ENCODE results near the gene MROH9. TPM values are rescaled to one million over a fixed set of nuclear protein-coding genes. Genes with fewer than 3 reads are reported as not detected.

MROH9 gene
- total and polyA plus RNA-seq, 10 donors, result not detected

DNA sequence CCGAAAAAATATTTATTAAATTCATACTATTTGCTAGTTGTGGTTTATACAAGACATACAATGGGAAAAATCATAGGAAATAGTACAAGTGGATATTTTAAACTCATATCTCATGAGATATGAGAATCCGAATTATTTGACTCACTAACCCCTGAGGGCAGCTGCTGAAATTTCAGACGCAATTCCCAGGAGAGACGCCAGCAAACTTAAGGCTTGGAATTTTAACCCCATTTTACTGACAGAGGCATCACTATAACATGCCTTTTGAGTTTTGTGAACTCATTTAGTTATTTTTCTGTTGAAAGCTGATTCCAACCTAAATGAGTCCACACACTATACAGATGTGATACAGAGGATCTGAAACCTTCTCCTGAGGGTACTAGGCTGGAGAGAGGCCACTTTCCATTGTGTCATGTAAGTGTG lies 5.9 kb upstream of the MROH9 start:
- TF ChIP-seq POLR2AphosphoS5 (IDR thresholded peaks at IDR 0.05) (no peak), POLR2A (IDR thresholded peaks at IDR 0.05) (no peak)
- TF ChIP-seq, protein P1, sequence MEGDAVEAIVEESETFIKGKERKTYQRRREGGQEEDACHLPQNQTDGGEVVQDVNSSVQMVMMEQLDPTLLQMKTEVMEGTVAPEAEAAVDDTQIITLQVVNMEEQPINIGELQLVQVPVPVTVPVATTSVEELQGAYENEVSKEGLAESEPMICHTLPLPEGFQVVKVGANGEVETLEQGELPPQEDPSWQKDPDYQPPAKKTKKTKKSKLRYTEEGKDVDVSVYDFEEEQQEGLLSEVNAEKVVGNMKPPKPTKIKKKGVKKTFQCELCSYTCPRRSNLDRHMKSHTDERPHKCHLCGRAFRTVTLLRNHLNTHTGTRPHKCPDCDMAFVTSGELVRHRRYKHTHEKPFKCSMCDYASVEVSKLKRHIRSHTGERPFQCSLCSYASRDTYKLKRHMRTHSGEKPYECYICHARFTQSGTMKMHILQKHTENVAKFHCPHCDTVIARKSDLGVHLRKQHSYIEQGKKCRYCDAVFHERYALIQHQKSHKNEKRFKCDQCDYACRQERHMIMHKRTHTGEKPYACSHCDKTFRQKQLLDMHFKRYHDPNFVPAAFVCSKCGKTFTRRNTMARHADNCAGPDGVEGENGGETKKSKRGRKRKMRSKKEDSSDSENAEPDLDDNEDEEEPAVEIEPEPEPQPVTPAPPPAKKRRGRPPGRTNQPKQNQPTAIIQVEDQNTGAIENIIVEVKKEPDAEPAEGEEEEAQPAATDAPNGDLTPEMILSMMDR (IDR thresholded peaks at IDR 0.05 in 8 of 11, conservative IDR thresholded peaks at IDR 0.05 in 3 of 11), result no peak
- Histone ChIP-seq H3K27ac (no peak overlapping the region), H3K4me3 (no peak overlapping the region), H3K27me3 (replicated peaks in 1 of 7) (no peaks in the 10 kb centered on the region), H3K4me1 (no peaks in the 10 kb centered on the region), H3K36me3 (no peaks in the 10 kb centered on the region), H3K9me3 (no peaks in the 10 kb centered on the region)
- 56 to 76% (median 67%) methylated on average over 4 of the region's 4 CpGs for WGBS, 5 donors
- no peak for DNase-seq
- intact Hi-C loops (cut with DNase I; ENCODE audit: low total_unique reads), result loop anchor here (10.0 kb wide), 1 partner anchor 1005 kb away; no protein-coding TSS in a partner anchor

DNA sequence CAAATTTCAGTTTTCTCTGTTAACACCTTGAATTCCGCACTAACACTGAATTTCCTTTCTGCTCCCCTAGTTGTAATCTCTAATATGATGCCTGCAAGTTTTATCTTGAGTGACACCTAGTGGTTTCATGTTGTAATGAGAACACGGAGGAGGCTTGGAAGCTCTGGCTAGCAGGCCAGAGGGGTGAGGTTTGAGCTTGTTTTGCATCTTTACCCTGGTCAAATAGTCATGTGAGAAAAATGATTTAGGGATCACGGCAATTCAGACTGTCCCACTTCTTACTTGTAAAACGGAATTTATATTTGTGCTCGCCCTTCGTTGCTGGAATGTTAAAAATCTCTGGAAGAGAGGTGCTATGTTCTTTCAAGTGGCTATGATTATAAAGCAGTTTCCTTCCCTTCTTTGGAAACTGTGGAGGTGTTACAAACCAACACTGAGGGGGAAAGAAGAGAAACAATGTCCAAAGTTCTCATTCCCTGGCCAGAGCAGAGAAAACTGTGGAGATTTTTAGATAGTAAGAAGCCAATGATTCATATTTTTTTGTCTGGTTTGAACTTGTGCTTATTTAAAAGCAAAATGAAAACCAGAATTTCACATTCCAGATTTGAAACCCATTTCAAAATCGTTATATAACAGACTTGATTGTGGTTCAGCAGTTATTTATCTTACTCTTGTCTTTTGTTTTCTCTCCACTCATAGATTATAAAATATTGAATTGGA lies 5.3 kb upstream of the MROH9 start:
- Histone ChIP-seq H3K4me3 (no peak overlapping the region), H3K9me3 (no peaks in the 10 kb centered on the region), H3K4me1 (no peaks in the 10 kb centered on the region), H3K36me3 (no peaks in the 10 kb centered on the region), H3K27ac (no peak overlapping the region), H3K27me3 (replicated peaks in 1 of 7) (no peaks in the 10 kb centered on the region)
- intact Hi-C loops (cut with DNase I; ENCODE audit: low total_unique reads), result loop anchor here (10.0 kb wide), 1 partner anchor 1005 kb away; no protein-coding TSS in a partner anchor
- no peak for DNase-seq
- WGBS, 5 donors, result 20 to 27% (median 21%) methylated on average over 7 of the region's 7 CpGs
- no peak for TF ChIP-seq POLR2A (IDR thresholded peaks at IDR 0.05)
- TF ChIP-seq, protein P1 (IDR thresholded peaks at IDR 0.05 in 8 of 11, conservative IDR thresholded peaks at IDR 0.05 in 3 of 11), result peak in 9 of 11 experiments; percentile 40 to 80 (median 58)
- TF ChIP-seq POLR2AphosphoS5 (IDR thresholded peaks at IDR 0.05), result no peak

DNA sequence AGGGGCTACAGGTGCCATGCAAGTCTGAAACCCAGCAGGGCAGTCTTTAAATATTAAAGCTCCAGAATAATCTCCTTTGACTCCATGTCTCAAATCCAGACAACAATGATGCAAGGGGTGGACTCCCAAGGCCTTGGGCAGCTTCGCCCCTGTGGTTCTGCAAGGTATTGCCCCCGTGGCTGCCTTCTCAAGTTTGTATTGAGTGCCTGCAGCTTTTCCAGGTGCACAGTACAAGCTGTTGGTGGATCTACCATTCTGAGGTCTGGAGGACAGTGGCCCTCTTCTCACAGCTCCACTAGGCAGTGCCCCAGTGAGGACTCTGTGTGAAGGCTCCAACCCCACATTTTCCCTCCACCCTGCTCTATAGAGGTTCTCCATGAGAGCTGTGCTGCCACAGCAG lies 3.7 kb upstream of the MROH9 start:
- intact Hi-C loops (cut with DNase I; ENCODE audit: low total_unique reads), result no loop called here
- Histone ChIP-seq H3K36me3 (no peaks in the 10 kb centered on the region), H3K4me1 (no peaks in the 10 kb centered on the region), H3K9me3 (no peaks in the 10 kb centered on the region), H3K27ac (no peak overlapping the region), H3K4me3 (no peak overlapping the region), H3K27me3 (replicated peaks in 1 of 7) (no peaks in the 10 kb centered on the region)
- 77 to 94% (median 82%) methylated on average over 2 of the region's 2 CpGs for WGBS, 5 donors
- no peak for DNase-seq
- TF ChIP-seq, protein P1 (IDR thresholded peaks at IDR 0.05 in 8 of 11, conservative IDR thresholded peaks at IDR 0.05 in 3 of 11), result no peak

DNA sequence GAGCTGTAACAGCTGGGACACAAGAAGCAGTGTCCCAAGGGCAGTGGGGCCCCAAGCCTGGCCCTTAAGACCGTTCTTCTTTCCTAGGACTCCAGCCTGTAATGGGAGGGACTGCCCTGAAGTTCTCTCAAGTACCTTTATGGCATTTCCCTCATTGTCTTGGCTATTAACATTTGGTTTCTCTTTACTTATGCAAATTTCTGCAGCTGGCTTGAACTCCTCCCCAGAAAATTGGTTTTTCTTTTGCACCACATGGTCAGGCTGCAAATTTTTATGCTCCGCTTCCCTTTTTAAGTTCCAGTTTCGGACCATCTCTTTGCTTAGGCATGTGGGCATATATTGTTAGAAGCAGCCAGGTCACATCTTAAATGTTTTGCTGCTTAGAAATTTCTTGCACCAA lies 3.1 kb upstream of the MROH9 start:
- 72 to 82% (median 79%) methylated on average over 3 of the region's 3 CpGs for WGBS, 5 donors
- no peaks in the 10 kb centered on the region for H3K9me3 ChIP-seq
- no peaks in the 10 kb centered on the region for H3K4me1 ChIP-seq
- TF ChIP-seq POLR2AphosphoS5 (IDR thresholded peaks at IDR 0.05), result no peak
- intact Hi-C loops (cut with DNase I; ENCODE audit: low total_unique reads), result no loop called here
- no peak overlapping the region for H3K27ac ChIP-seq
- no peak for DNase-seq
- no peak overlapping the region for H3K4me3 ChIP-seq
- H3K27me3 ChIP-seq (replicated peaks in 1 of 7), result no peaks in the 10 kb centered on the region
- no peaks in the 10 kb centered on the region for H3K36me3 ChIP-seq
